Lower leg skin (tissue), 3 donors: ENCODE data around the gene ELMOD3.

Experiments used
- CTCF ChIP-seq, 3 donors: fragments of 450-650 bp; IDR thresholded peaks; one replicate each; pipeline ENCODE4 v1.5.1; 2016; ENCODE audit warnings: antibody characterized with exemption in 3 of 3, mild to moderate bottlenecking in 3 of 3, moderate library complexity in 2 of 3
- POLR2A ChIP-seq, 2 donors: fragments of 450-650 bp; IDR thresholded peaks; one replicate each; pipeline ENCODE4 v1.6.1; 2016 to 2017; ENCODE audit warnings: antibody characterized with exemption in 2 of 2, mild to moderate bottlenecking in 1 of 2, moderate library complexity in 1 of 2

GRCh38 chr2:85385746-85386145, 31.2 kb downstream of the ELMOD3 start:
- TF ChIP-seq CTCF (IDR thresholded peaks at IDR 0.05) (no peak), POLR2A (IDR thresholded peaks at IDR 0.05) (no peak)
